Smooth muscle cell (in vitro differentiated cells): ENCODE data around the gene YIF1A. TPM values are rescaled to one million over a fixed set of nuclear protein-coding genes. Genes with fewer than 3 reads are reported as not detected.
A peak's percentile ranks its signal among the peaks of the same experiment; 100 is the strongest.
"Not testable (repeated sequence)": the region's sequence is repeated elsewhere in the genome, so short reads cannot be mapped to it uniquely, and the experiment has no call there.

Experiments
- DNase-seq: peaks from one replicate; lab custom pipeline; 2025; ENCODE audit not compliant: unreplicated experiment; lab: John Stamatoyannopoulos, UW
- H2AFZ ChIP-seq: fragments of 200-600 bp; sonication (generic); 2 replicates; pipeline ENCODE4 v1.6.0; 2016; ENCODE audit warnings: antibody characterized with exemption, low read depth, mild to moderate bottlenecking
- H3F3A ChIP-seq: fragments of 200-600 bp; sonication (generic); 2 replicates; pipeline ENCODE4 v1.6.0; 2017; ENCODE audit warnings: antibody characterized with exemption, low read depth
- H3K27ac ChIP-seq: fragments of 200-600 bp; sonication (generic); 2 replicates; pipeline ENCODE4 v1.5.1; 2016; ENCODE audit warnings: low read depth, mild to moderate bottlenecking
- H3K27me3 ChIP-seq: fragments of 200-600 bp; sonication (generic); 2 replicates; pipeline ENCODE4 v1.6.1; 2016; ENCODE audit warnings: low read depth, mild to moderate bottlenecking
- H3K36me3 ChIP-seq: fragments of 200-600 bp; sonication (generic); 2 replicates; pipeline ENCODE4 v1.5.1; 2016; ENCODE audit warnings: low read depth
- H3K4me1 ChIP-seq: fragments of 200-600 bp; sonication (generic); 2 replicates; pipeline ENCODE4 v1.5.1; 2016; ENCODE audit warnings: low read depth
- H3K4me2 ChIP-seq: fragments of 200-600 bp; sonication (generic); 2 replicates; pipeline ENCODE4 v1.6.0; 2016; ENCODE audit warnings: mild to moderate bottlenecking
- H3K4me3 ChIP-seq: fragments of 200-600 bp; sonication (generic); 2 replicates; pipeline ENCODE4 v1.5.1; 2016; ENCODE audit warnings: mild to moderate bottlenecking
- H3K79me2 ChIP-seq: fragments of 200-600 bp; sonication (generic); 2 replicates; pipeline ENCODE4 v1.6.0; 2016; ENCODE audit warnings: low read depth, mild to moderate bottlenecking
- H3K9ac ChIP-seq: fragments of 200-600 bp; sonication (generic); 2 replicates; pipeline ENCODE4 v1.6.0; 2016; ENCODE audit warnings: low read depth
- H3K9me3 ChIP-seq: fragments of 200-600 bp; sonication (generic); replicated peaks from 2 replicates; pipeline ENCODE4 v1.5.1; 2016; ENCODE audit warnings: low read depth
- H4K20me1 ChIP-seq: fragments of 200-600 bp; sonication (generic); 2 replicates; pipeline ENCODE4 v1.6.0; 2016; ENCODE audit warnings: low read depth
- WGBS: methylation state at CpG from one replicate; pipeline ENCODE4 v1.1.7; 2016; ENCODE audit warnings: low lambda C conversion rate; 5-methylcytosine and 5-hydroxymethylcytosine counted together
- polyA plus RNA-seq: library from polyadenylated mRNA; unstranded; fragments of >200 nt; fragmentation: Nextera tagmentation; extraction: Ambion mirVana; gene quantifications from 2 replicates; pipeline ENCODE4 v1.2.1, GENCODE V29; 2016
- total RNA-seq: library from RNA; depleted of rRNA; stranded (reverse); fragments of >200 nt; gene quantifications from 2 replicates; pipeline ENCODE4 v1.2.3, GENCODE V29; 2014
- TF ChIP-seq, protein P1 (sequence below): fragments of 200-600 bp; sonication (generic); IDR thresholded peaks from 2 replicates; pipeline ENCODE4 v1.5.1; 2017; ENCODE audit warnings: borderline replicate concordance, mild to moderate bottlenecking, antibody characterized with exemption; ENCODE audit not compliant: insufficient read depth, poor library complexity, severe bottlenecking

Gene YIF1A
- total and polyA plus RNA-seq, 2 experiments from 2014 or later: 195 to 365 TPM

DNA sequence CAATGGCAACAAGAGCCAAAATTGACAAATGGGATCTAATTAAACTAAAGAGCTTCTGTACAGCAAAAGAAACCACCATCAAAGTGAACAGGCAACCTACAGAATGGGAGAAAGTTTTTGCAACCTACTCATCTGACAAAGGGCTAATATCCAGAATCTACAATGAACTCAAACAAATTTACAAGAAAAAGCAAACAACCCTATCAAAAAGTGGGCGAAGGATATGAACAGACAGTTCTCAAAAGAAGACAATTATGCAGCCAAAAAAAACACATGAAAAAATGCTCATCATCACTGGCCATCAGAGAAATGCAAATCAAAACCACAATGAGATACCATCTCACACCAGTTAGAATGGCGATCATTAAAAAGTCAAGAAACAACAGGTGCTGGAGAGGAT is 31.3 kb upstream of the YIF1A start:
- H3K9ac ChIP-seq, H3K36me3 ChIP-seq, H3K27me3 ChIP-seq, H3K9me3 ChIP-seq, H3K4me2 ChIP-seq, H2AFZ ChIP-seq, H3K4me3 ChIP-seq, H4K20me1 ChIP-seq, H3K27ac ChIP-seq, DNase-seq: not testable (repeated sequence)
- peaks cover 22% of the 10 kb centered on the region for H3F3A ChIP-seq
- 85% methylated on average over 2 of the region's 2 CpGs for WGBS
- peaks cover 34% of the 10 kb centered on the region for H3K4me1 ChIP-seq
- H3K79me2 ChIP-seq: peaks cover 16% of the 10 kb centered on the region

DNA sequence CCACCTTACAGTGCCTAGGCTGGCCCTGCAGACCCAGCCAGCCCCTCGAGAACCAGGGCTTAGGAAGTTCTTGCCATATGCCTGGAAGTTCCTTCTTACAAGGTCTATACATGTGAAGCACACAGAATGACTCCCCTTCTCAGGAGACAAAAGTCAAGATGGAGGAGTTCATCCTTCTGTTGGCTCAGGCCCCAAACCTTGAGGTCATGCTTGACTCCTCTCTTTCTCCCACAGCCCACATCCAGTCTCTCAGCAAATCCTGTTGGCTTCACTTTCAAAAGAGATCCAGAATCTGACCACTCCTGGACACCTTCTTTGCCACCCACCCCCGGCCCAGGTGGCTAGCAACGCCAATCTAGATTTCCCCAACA is 29.6 kb upstream of the YIF1A start:
- 65% methylated on average over 3 of the region's 3 CpGs for WGBS
- Histone ChIP-seq H3F3A (peaks cover 32% of the 10 kb centered on the region), H3K9ac (no peak overlapping the region), H3K4me1 (peaks cover 36% of the 10 kb centered on the region), H2AFZ (no peak overlapping the region), H3K4me2 (peak overlapping the region; percentile 88), H3K27ac (peak overlapping the region; percentile 97), H3K79me2 (peaks cover 28% of the 10 kb centered on the region), H3K36me3 (no peaks in the 10 kb centered on the region), H3K27me3 (no peaks in the 10 kb centered on the region), H4K20me1 (peaks cover 4% of the 10 kb centered on the region), H3K4me3 (no peak overlapping the region), H3K9me3 (no peaks in the 10 kb centered on the region)
- no peak for DNase-seq
- TF ChIP-seq, protein P1, sequence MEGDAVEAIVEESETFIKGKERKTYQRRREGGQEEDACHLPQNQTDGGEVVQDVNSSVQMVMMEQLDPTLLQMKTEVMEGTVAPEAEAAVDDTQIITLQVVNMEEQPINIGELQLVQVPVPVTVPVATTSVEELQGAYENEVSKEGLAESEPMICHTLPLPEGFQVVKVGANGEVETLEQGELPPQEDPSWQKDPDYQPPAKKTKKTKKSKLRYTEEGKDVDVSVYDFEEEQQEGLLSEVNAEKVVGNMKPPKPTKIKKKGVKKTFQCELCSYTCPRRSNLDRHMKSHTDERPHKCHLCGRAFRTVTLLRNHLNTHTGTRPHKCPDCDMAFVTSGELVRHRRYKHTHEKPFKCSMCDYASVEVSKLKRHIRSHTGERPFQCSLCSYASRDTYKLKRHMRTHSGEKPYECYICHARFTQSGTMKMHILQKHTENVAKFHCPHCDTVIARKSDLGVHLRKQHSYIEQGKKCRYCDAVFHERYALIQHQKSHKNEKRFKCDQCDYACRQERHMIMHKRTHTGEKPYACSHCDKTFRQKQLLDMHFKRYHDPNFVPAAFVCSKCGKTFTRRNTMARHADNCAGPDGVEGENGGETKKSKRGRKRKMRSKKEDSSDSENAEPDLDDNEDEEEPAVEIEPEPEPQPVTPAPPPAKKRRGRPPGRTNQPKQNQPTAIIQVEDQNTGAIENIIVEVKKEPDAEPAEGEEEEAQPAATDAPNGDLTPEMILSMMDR: no peak

DNA sequence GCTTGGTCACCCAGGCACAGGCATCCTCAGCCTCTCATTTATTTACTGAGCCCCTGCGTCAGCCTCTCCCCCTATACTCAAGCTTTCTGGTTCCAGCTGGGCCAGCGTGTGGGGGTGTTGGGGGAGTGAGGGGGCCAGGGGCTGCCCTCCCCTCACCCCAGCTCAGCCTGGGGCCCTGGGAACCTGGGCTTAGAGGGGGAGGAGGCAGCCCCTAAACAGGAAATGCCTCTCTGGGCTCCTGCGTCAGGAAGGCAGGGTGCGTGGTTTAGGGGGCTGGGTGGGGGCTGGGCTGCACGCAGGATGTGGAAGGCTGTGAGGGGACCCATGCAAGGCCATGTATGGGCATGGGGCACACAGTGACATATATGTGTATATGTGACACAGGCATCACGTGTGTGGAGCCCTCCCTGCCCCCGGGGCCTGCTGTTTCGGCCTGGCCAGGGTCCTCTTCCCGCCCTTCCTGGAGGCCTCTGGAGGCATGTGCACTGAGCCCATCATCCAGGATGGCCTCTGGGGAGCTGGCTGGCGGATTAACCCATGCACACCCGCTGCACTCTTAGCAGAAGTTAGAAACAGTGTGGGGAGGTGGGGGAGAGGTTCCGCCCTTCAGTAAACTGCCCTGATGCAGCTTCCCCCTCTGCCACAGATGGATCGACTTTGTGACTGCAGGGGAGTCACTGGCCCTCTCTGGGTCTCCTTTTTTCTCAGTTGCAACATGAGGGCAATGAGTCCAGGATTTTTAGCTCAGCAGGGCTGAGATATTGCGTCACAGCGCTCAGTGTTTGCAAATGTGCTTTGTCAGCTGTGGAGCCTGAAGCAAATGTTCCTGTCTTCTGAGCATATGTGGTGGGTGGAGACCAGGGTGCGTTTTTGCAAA is 29.0 kb upstream of the YIF1A start:
- no peak overlapping the region for H2AFZ ChIP-seq
- no peak for DNase-seq
- H4K20me1 ChIP-seq: peaks cover 4% of the 10 kb centered on the region
- H3K4me3 ChIP-seq: peak overlapping the region; percentile 47
- peak overlapping the region; percentile 88 for H3K4me2 ChIP-seq
- TF ChIP-seq, protein P1: no peak
- no peaks in the 10 kb centered on the region for H3K36me3 ChIP-seq
- H3K27ac ChIP-seq: peak overlapping the region; percentile 97
- H3F3A ChIP-seq: peaks cover 32% of the 10 kb centered on the region
- peak overlapping the region; percentile 51 for H3K9ac ChIP-seq
- H3K79me2 ChIP-seq: peaks cover 28% of the 10 kb centered on the region
- H3K4me1 ChIP-seq: peaks cover 42% of the 10 kb centered on the region
- H3K9me3 ChIP-seq: no peaks in the 10 kb centered on the region
- 18% methylated on average over 15 of the region's 16 CpGs for WGBS
- no peaks in the 10 kb centered on the region for H3K27me3 ChIP-seq

DNA sequence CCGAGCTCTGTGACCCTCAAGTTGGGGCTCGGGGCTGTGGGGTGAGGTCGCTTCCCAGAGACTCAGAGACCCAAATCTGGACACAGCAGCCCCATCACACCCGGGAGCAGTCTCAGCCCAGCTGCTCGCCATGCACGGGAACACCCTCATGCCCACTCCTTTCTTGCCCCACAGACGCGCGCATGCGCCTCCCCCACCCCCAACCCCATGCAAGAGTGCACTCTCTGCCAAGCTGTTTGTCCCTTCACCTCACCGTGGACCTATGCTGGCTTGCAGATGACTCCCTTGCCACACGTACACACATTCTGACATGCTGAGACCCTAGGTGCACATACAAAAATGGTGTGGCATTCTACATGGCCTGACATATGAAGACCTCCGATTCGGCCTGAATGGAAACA is 28.4 kb upstream of the YIF1A start:
- H4K20me1 ChIP-seq: peaks cover 4% of the 10 kb centered on the region
- H3K4me3 ChIP-seq: peak overlapping the region; percentile 47
- no peaks in the 10 kb centered on the region for H3K9me3 ChIP-seq
- no peaks in the 10 kb centered on the region for H3K27me3 ChIP-seq
- peak; percentile 72 for DNase-seq
- TF ChIP-seq, protein P1: no peak
- peak overlapping the region; percentile 97 for H3K27ac ChIP-seq
- H3K9ac ChIP-seq: peak overlapping the region; percentile 51
- no peaks in the 10 kb centered on the region for H3K36me3 ChIP-seq
- H3F3A ChIP-seq: peaks cover 32% of the 10 kb centered on the region
- peaks cover 28% of the 10 kb centered on the region for H3K79me2 ChIP-seq
- peak overlapping the region; percentile 88 for H3K4me2 ChIP-seq
- WGBS: 23% methylated on average over 9 of the region's 14 CpGs
- H2AFZ ChIP-seq: no peak overlapping the region
- peaks cover 43% of the 10 kb centered on the region for H3K4me1 ChIP-seq
